Omental fat pad (tissue), 4 donors: ENCODE results near the gene MYG1. TPM values are rescaled to one million over a fixed set of nuclear protein-coding genes. Genes with fewer than 3 reads are reported as not detected.
"Not testable (repeated sequence)": the region's sequence is repeated elsewhere in the genome, so short reads cannot be mapped to it uniquely, and the experiment has no call there.

Source experiments
- ATAC-seq: fragments of 150-250 bp; one replicate; pipeline ENCODE4 v1.9.1; 2016; ENCODE audit warnings: mild to moderate bottlenecking, moderate library complexity; ENCODE audit not compliant: low FRiP score
- DNase-seq: peaks from one replicate; pipeline ENCODE4 v3.0.0-alpha.2; 2019; ENCODE audit warnings: low spot score
- total RNA-seq, 4 donors: library from RNA; depleted of rRNA; stranded (reverse); fragments of >200 nt; gene quantifications; one replicate each; pipeline ENCODE4 v1.1.0, GENCODE V29; 2016
- TF ChIP-seq, protein P1 (sequence below), 3 donors: fragments of 450-650 bp; IDR thresholded peaks; one replicate each; pipeline ENCODE4 v1.5.1; 2016 to 2017; ENCODE audit warnings: antibody characterized with exemption in 3 of 3, mild to moderate bottlenecking in 3 of 3, moderate library complexity in 2 of 3

MYG1 gene
- total RNA-seq, 4 donors from 2014 or later: 33.9 to 42.6 (median 35.7) TPM

DNA sequence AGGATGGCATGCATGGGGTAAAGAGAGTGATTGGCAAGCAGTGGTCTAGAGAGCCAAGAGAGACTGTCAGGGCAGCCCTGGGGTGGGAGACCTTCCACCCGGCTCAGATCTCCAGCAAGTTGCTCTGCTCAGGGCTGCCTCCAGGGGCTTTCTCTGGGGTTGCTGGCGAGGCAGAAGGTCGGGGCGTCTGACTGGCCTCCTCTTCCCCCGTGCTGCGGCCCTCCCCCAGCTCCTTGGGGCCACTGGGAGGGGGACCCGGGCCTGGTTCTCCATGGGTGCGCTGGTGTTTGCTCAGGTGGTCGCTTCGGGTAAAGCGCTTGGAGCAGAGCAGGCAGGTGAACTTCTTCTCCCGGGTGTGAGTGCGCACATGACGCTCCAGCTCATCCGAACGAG, 28.5 kb downstream of the MYG1 start:
- DNase-seq (no peak), ATAC-seq (no peak)
- TF ChIP-seq, protein P1, sequence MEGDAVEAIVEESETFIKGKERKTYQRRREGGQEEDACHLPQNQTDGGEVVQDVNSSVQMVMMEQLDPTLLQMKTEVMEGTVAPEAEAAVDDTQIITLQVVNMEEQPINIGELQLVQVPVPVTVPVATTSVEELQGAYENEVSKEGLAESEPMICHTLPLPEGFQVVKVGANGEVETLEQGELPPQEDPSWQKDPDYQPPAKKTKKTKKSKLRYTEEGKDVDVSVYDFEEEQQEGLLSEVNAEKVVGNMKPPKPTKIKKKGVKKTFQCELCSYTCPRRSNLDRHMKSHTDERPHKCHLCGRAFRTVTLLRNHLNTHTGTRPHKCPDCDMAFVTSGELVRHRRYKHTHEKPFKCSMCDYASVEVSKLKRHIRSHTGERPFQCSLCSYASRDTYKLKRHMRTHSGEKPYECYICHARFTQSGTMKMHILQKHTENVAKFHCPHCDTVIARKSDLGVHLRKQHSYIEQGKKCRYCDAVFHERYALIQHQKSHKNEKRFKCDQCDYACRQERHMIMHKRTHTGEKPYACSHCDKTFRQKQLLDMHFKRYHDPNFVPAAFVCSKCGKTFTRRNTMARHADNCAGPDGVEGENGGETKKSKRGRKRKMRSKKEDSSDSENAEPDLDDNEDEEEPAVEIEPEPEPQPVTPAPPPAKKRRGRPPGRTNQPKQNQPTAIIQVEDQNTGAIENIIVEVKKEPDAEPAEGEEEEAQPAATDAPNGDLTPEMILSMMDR (IDR thresholded peaks at IDR 0.05): no peak

GRCh38 chr12:53330671-53331070, 31.2 kb downstream of the MYG1 start:
- ATAC-seq: no peak
- DNase-seq: no peak
- TF ChIP-seq, protein P1 (IDR thresholded peaks at IDR 0.05): no peak

DNA sequence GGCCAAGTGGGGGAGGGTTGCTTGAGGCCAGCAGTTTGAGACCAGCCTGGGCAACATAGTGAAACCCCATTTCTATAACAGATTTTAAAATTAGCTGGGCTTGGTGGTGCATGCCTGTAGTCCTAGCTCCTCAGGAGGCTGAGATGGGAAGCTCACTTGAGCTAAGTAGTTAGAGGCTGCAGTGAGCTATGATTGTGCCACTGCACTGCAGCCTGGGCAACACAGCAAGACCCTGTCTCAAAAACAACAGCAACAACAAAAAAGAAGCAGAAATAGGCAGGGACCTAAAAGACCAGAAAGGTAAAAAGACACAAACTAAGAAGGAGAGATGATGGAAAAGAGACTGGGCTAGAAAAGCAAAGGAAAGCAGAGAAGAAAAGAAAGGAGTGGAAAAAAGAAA, 32.8 kb downstream of the MYG1 start:
- ATAC-seq, DNase-seq: not testable (repeated sequence)

DNA sequence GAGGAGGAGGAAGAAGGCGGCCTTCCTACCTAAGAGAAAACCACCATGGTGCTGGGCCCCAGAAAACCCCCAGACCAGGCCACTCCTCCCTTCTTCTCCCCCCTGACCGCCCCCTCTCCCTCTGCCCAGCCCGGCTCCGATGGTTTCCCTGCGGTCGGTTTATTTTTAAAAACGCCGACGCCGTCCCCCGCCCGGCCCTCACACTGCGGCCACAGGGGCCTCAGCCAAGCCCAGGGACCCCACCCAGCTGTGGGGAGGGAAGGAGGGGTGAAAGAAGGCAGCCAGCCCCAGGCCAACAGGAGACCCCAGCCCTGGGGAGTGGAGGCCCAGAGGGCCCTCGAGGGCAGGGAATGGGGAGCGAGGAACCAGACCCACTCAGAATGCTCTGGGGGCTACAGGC, 33.2 kb downstream of the MYG1 start:
- TF ChIP-seq, protein P1 (IDR thresholded peaks at IDR 0.05): no peak
- no peak for ATAC-seq

DNA sequence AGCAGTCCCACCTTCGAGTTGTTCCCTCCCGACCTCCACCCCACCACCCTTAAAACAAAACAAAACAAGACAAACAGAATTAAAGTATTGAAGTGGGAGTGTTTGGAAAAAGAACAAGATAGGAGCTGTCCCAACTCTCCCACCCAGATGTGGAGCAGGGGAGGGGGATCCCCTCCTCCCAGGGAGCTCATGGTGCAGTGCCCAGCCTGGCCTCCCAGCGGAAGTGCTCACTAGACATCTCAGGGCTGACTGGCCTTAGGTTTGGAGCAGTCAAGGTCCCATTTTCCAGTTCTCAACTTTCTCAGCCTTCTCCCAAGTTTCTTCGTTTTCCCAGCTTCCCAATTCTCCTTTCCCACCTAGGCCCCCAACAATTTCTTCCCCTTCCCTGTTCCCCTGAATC, 33.8 kb downstream of the MYG1 start:
- TF ChIP-seq, protein P1 (IDR thresholded peaks at IDR 0.05): no peak
- ATAC-seq: no peak
- no peak for DNase-seq

More for the DNA sequence above, 33.2 kb downstream of the MYG1 start:
- DNase-seq: no peak

- no peak for DNase-seq
- TF ChIP-seq, protein P1 (IDR thresholded peaks at IDR 0.05): no peak
- ATAC-seq: no peak
These were observed 34.4 kb downstream of the MYG1 start for GRCh38 chr12:53333845-53334244.

DNA sequence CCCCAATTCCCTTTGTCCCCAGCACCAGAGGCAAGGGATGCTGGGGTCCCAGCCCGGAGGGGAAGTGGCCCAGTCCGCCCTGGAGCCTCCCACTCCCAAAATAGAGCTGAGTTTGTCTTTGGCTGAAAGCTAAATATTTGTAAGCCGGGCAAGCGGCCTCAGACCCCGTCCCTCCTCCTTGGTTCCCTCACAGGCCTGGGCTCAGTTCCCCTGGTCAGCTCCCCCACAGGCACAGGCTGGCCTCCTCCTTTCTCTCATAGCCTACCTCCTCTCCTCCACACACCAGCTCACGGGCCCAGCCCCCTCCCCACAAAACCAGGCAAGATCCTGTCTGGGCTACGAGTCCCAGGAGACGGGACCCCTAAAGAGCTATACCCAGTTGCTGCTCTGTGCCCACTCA, 35.3 kb downstream of the MYG1 start:
- ATAC-seq (no peak), DNase-seq (no peak)
- TF ChIP-seq, protein P1 (IDR thresholded peaks at IDR 0.05): no peak

- ATAC-seq (no peak), DNase-seq (no peak)
- TF ChIP-seq, protein P1 (IDR thresholded peaks at IDR 0.05): no peak
These were observed 36.7 kb downstream of the MYG1 start, which contains the start of gene SP7 for GRCh38 chr12:53336181-53336681. TSS of gene SP7 (minus strand) at chr12:53336354. CDS start at chr12:53335646, 708 bp downstream.
